DOHH2 (cell line): Measurements from ENCODE around the gene PRDM2.
A peak's percentile ranks its signal among the peaks of the same experiment; 100 is the strongest.

Experiments
- H3F3A ChIP-seq: fragments of 200-600 bp; sonication (generic), shearing (Covaris generic); 2 replicates; pipeline ENCODE4 v1.6.0; 2016; ENCODE audit warnings: antibody characterized with exemption, mild to moderate bottlenecking; ENCODE audit not compliant: control insufficient read depth, insufficient read depth
- H3K27ac ChIP-seq: fragments of 200-600 bp; sonication (generic); 2 replicates; pipeline ENCODE4 v1.5.1; 2014; ENCODE audit warnings: low read depth, mild to moderate bottlenecking, low read length, moderate library complexity
- H3K27me3 ChIP-seq: fragments of 200-600 bp; sonication (generic); 2 replicates; pipeline ENCODE4 v1.6.1; 2014; ENCODE audit warnings: mild to moderate bottlenecking, low read length, mixed read lengths; ENCODE audit not compliant: control insufficient read depth
- H3K36me3 ChIP-seq: fragments of 200-600 bp; sonication (generic); 2 replicates; pipeline ENCODE4 v1.6.1; 2014; ENCODE audit warnings: mild to moderate bottlenecking, low read length, moderate library complexity, mixed read lengths; ENCODE audit not compliant: control insufficient read depth
- H3K4me1 ChIP-seq: fragments of 200-600 bp; sonication (generic); 2 replicates; pipeline ENCODE4 v1.6.1; 2014; ENCODE audit warnings: mild to moderate bottlenecking, low read length, mixed read lengths; ENCODE audit not compliant: control insufficient read depth
- H3K4me2 ChIP-seq: fragments of 200-600 bp; sonication (generic); 2 replicates; pipeline ENCODE4 v1.6.0; 2014; ENCODE audit warnings: mild to moderate bottlenecking, low read length, moderate library complexity
- H3K4me3 ChIP-seq: fragments of 200-600 bp; sonication (generic); 2 replicates; pipeline ENCODE4 v1.5.1; 2014; ENCODE audit warnings: mild to moderate bottlenecking, low read length, mixed read lengths
- H3K79me2 ChIP-seq: fragments of 200-600 bp; sonication (generic); 2 replicates; pipeline ENCODE4 v1.6.1; 2014; ENCODE audit warnings: mild to moderate bottlenecking, low read length, mixed read lengths; ENCODE audit not compliant: control insufficient read depth
- H3K9me2 ChIP-seq: fragments of 200-600 bp; sonication (generic); replicated peaks from 2 replicates; pipeline ENCODE4 v1.6.1; 2014; ENCODE audit warnings: mild to moderate bottlenecking, low read length, mixed read lengths; ENCODE audit not compliant: control insufficient read depth
- H3K9me3 ChIP-seq: fragments of 200-600 bp; sonication (generic); 2 replicates; pipeline ENCODE4 v1.6.1; 2014; ENCODE audit warnings: antibody characterized with exemption, low read length, mixed read lengths; ENCODE audit not compliant: control insufficient read depth, insufficient read depth
- H4K20me1 ChIP-seq: fragments of 200-600 bp; sonication (generic); 2 replicates; pipeline ENCODE4 v1.6.0; 2014; ENCODE audit warnings: low read depth, mild to moderate bottlenecking, antibody characterized with exemption, low read length, moderate library complexity; ENCODE audit not compliant: control insufficient read depth, insufficient read depth
- EZH2phosphoT487 ChIP-seq: fragments of 200-600 bp; sonication (generic); IDR thresholded peaks from 2 replicates; pipeline ENCODE4 v1.6.1; 2017; ENCODE audit warnings: borderline replicate concordance, mild to moderate bottlenecking, antibody characterized with exemption, low read length, moderate library complexity, mixed read lengths
- TF ChIP-seq, protein P1 (sequence below): fragments of 200-600 bp; sonication (generic); IDR thresholded peaks from one replicate; pipeline ENCODE4 v1.5.1; 2014; ENCODE audit warnings: antibody characterized with exemption, mild to moderate bottlenecking, low read depth, low read length; ENCODE audit not compliant: poor library complexity, severe bottlenecking

The PRDM2 gene

GRCh38 chr1:13723810-13724209, 23.8 kb downstream of the PRDM2 start:
- H3K4me2 ChIP-seq: peak overlapping the region; percentile 89
- H3K27ac ChIP-seq: peak overlapping the region; percentile 100
- no peaks in the 10 kb centered on the region for H3K9me2 ChIP-seq
- peaks cover 22% of the 10 kb centered on the region for H3F3A ChIP-seq
- no peaks in the 10 kb centered on the region for H4K20me1 ChIP-seq
- H3K9me3 ChIP-seq: no peaks in the 10 kb centered on the region
- peak overlapping the region; percentile 31 for H3K4me3 ChIP-seq
- H3K4me1 ChIP-seq: peaks cover 92% of the 10 kb centered on the region
- H3K79me2 ChIP-seq: peaks cover 98% of the 10 kb centered on the region
- H3K36me3 ChIP-seq: peaks cover 77% of the 10 kb centered on the region
- TF ChIP-seq EZH2phosphoT487: no peak
- TF ChIP-seq, protein P1, sequence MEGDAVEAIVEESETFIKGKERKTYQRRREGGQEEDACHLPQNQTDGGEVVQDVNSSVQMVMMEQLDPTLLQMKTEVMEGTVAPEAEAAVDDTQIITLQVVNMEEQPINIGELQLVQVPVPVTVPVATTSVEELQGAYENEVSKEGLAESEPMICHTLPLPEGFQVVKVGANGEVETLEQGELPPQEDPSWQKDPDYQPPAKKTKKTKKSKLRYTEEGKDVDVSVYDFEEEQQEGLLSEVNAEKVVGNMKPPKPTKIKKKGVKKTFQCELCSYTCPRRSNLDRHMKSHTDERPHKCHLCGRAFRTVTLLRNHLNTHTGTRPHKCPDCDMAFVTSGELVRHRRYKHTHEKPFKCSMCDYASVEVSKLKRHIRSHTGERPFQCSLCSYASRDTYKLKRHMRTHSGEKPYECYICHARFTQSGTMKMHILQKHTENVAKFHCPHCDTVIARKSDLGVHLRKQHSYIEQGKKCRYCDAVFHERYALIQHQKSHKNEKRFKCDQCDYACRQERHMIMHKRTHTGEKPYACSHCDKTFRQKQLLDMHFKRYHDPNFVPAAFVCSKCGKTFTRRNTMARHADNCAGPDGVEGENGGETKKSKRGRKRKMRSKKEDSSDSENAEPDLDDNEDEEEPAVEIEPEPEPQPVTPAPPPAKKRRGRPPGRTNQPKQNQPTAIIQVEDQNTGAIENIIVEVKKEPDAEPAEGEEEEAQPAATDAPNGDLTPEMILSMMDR: no peak
- no peaks in the 10 kb centered on the region for H3K27me3 ChIP-seq

DNA sequence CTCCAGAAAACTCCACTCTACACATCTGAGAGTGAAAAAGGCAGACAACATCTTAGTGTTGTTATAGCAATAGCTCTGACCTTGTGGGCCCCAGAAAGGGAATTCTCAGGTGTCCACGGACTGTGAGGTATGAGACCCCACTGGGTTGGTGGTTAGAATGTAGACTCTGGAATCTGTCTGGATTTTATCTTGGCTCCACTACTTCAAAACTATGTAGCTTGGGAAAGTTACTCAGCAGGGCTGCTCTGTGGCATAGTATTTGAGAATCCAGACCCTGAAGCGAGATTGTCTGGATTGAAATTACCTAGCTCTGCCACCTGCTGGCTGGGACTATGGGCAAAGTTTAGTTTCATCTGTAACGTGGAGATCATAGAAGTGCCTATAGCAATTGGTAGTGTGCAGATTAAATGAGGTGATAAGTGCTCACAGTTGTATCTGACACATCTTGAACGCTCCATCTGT, 25.8 kb downstream of the PRDM2 start:
- Histone ChIP-seq H3K4me1 (peaks cover 98% of the 10 kb centered on the region), H3K9me3 (no peaks in the 10 kb centered on the region), H3F3A (peaks cover 41% of the 10 kb centered on the region), H3K79me2 (peaks cover 90% of the 10 kb centered on the region), H3K9me2 (no peaks in the 10 kb centered on the region), H3K27ac (peak overlapping the region; percentile 100), H3K4me3 (peak overlapping the region; percentile 31), H4K20me1 (no peaks in the 10 kb centered on the region), H3K36me3 (peaks cover 79% of the 10 kb centered on the region), H3K4me2 (peak overlapping the region; percentile 89), H3K27me3 (no peaks in the 10 kb centered on the region)
- TF ChIP-seq, protein P1: peak; percentile 78
- no peak for TF ChIP-seq EZH2phosphoT487

DNA sequence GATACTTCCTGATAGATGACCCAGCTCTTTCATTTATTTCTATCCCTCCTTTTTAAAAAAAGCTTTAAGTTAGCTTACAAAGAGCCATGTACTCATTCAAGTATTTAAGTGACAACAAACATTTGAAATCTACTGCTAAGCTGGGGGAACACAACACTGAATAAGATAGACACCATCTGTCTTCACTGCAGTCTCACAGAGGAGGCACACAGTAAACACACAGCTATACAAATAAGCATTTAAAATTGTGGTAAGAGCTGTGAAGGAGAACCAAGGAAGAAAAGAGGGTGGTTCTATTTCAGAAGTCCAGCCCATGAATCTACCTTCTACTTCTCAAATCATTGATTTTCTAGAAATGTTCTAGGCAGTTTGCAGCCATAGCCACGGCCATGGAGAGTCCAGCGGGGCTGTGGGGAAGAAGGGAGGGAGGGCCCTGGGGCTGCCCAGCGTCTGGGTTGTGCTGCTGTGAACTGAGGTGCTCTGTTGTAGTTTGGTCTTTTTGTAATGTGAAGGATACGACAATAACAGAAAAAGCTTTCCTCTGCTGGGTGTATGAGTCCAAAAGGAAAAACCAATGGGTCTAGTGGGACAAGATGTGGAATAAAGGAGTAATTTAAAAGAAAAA, 28.2 kb downstream of the PRDM2 start:
- Histone ChIP-seq H3K4me2 (peak overlapping the region; percentile 89), H3K9me2 (no peaks in the 10 kb centered on the region), H3K36me3 (peaks cover 78% of the 10 kb centered on the region), H3F3A (peaks cover 54% of the 10 kb centered on the region), H3K4me3 (peak overlapping the region; percentile 67), H3K27ac (peak overlapping the region; percentile 100), H3K79me2 (peaks cover 87% of the 10 kb centered on the region), H3K4me1 (peaks cover 98% of the 10 kb centered on the region), H4K20me1 (no peaks in the 10 kb centered on the region), H3K27me3 (no peaks in the 10 kb centered on the region), H3K9me3 (no peaks in the 10 kb centered on the region)
- TF ChIP-seq, protein P1: no peak
- TF ChIP-seq EZH2phosphoT487: no peak
